ENCODE measurements around the gene RAP1GAP2.

The RAP1GAP2 gene

DNA sequence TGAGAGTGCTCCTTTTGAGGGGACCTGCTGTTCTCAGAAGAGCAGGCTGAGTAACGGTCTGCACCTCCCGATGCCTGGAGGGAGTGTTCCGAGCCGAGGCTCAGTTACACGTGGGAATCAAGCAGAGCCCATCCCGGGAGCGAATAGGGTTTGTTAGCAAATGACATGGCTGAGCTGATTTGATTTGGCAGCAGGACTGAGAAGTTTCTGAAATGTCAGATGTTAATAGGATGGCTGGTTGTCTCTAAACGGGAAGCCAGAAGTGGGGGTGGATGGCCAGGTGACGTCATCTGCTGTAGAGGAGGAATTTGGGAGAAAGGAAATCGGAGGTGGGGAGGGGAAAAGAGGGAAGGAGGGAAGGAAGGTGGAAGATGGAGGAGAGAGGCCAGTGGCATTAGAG, 128.0 kb downstream of the RAP1GAP2 start:
- no peaks in the 10 kb centered on the region for H4K20me1 ChIP-seq (ENCODE audit: insufficient read depth, low read length)
- no peak overlapping the region for H3K4me3 ChIP-seq (ENCODE audit: low read length)
- TF ChIP-seq EZH2phosphoT487 (IDR thresholded peaks at IDR 0.05; ENCODE audit: low read length) (no peak), EZH2 (optimal IDR thresholded peaks at IDR 0.05; ENCODE audit: low read depth, low read length) (no peak)
- TF ChIP-seq, protein P1, sequence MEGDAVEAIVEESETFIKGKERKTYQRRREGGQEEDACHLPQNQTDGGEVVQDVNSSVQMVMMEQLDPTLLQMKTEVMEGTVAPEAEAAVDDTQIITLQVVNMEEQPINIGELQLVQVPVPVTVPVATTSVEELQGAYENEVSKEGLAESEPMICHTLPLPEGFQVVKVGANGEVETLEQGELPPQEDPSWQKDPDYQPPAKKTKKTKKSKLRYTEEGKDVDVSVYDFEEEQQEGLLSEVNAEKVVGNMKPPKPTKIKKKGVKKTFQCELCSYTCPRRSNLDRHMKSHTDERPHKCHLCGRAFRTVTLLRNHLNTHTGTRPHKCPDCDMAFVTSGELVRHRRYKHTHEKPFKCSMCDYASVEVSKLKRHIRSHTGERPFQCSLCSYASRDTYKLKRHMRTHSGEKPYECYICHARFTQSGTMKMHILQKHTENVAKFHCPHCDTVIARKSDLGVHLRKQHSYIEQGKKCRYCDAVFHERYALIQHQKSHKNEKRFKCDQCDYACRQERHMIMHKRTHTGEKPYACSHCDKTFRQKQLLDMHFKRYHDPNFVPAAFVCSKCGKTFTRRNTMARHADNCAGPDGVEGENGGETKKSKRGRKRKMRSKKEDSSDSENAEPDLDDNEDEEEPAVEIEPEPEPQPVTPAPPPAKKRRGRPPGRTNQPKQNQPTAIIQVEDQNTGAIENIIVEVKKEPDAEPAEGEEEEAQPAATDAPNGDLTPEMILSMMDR (IDR thresholded peaks at IDR 0.05; ENCODE audit: low read length), result no peak
- no peak for DNase-seq
- H3F3A ChIP-seq (ENCODE audit: insufficient read depth, low read length), result no peaks in the 10 kb centered on the region
- no peak overlapping the region for H3K4me2 ChIP-seq (ENCODE audit: low read depth, low read length)
- H2AFZ ChIP-seq (ENCODE audit: low read length), result no peak overlapping the region
- H3K4me1 ChIP-seq (ENCODE audit: low read length), result no peaks in the 10 kb centered on the region
- no peak overlapping the region for H3K9ac ChIP-seq (ENCODE audit: low read length)
- H3K79me2 ChIP-seq (ENCODE audit: low read length), result no peaks in the 10 kb centered on the region
- no peaks in the 10 kb centered on the region for H3K36me3 ChIP-seq (replicated peaks; ENCODE audit: insufficient read depth, low read length)
- H3K27me3 ChIP-seq (replicated peaks; ENCODE audit: insufficient read depth, low read length), result peaks cover 71% of the 10 kb centered on the region
- H3K27ac ChIP-seq (ENCODE audit: low read length), result no peak overlapping the region
- no peaks in the 10 kb centered on the region for H3K9me2 ChIP-seq (replicated peaks; ENCODE audit: insufficient read depth, low read length)
- H3K9me3 ChIP-seq (replicated peaks; ENCODE audit: insufficient read depth, low read length), result no peaks in the 10 kb centered on the region

GRCh38 chr17:2925011-2925410, 128.8 kb downstream of the RAP1GAP2 start:
- Histone ChIP-seq H3K36me3 (replicated peaks; ENCODE audit: insufficient read depth, low read length) (no peaks in the 10 kb centered on the region), H3F3A (ENCODE audit: insufficient read depth, low read length) (no peaks in the 10 kb centered on the region), H3K4me1 (ENCODE audit: low read length) (no peaks in the 10 kb centered on the region), H2AFZ (ENCODE audit: low read length) (no peak overlapping the region), H4K20me1 (ENCODE audit: insufficient read depth, low read length) (no peaks in the 10 kb centered on the region), H3K27me3 (replicated peaks; ENCODE audit: insufficient read depth, low read length) (peaks cover 66% of the 10 kb centered on the region), H3K79me2 (ENCODE audit: low read length) (no peaks in the 10 kb centered on the region), H3K27ac (ENCODE audit: low read length) (no peak overlapping the region), H3K4me2 (ENCODE audit: low read depth, low read length) (no peak overlapping the region), H3K9me2 (replicated peaks; ENCODE audit: insufficient read depth, low read length) (no peaks in the 10 kb centered on the region), H3K4me3 (ENCODE audit: low read length) (no peak overlapping the region), H3K9ac (ENCODE audit: low read length) (no peak overlapping the region), H3K9me3 (replicated peaks; ENCODE audit: insufficient read depth, low read length) (no peaks in the 10 kb centered on the region)
- TF ChIP-seq, protein P1 (IDR thresholded peaks at IDR 0.05; ENCODE audit: low read length), result no peak
- TF ChIP-seq EZH2phosphoT487 (IDR thresholded peaks at IDR 0.05; ENCODE audit: low read length) (no peak), EZH2 (optimal IDR thresholded peaks at IDR 0.05; ENCODE audit: low read depth, low read length) (no peak)
- no peak for DNase-seq

- Histone ChIP-seq H3K4me3 (ENCODE audit: low read length) (no peak overlapping the region), H2AFZ (ENCODE audit: low read length) (no peak overlapping the region), H4K20me1 (ENCODE audit: insufficient read depth, low read length) (no peaks in the 10 kb centered on the region), H3F3A (ENCODE audit: insufficient read depth, low read length) (no peaks in the 10 kb centered on the region), H3K9me2 (replicated peaks; ENCODE audit: insufficient read depth, low read length) (no peaks in the 10 kb centered on the region), H3K4me1 (ENCODE audit: low read length) (no peaks in the 10 kb centered on the region), H3K9me3 (replicated peaks; ENCODE audit: insufficient read depth, low read length) (no peaks in the 10 kb centered on the region), H3K9ac (ENCODE audit: low read length) (no peak overlapping the region), H3K27me3 (replicated peaks; ENCODE audit: insufficient read depth, low read length) (peaks cover 55% of the 10 kb centered on the region), H3K36me3 (replicated peaks; ENCODE audit: insufficient read depth, low read length) (no peaks in the 10 kb centered on the region), H3K4me2 (ENCODE audit: low read depth, low read length) (no peak overlapping the region), H3K27ac (ENCODE audit: low read length) (no peak overlapping the region), H3K79me2 (ENCODE audit: low read length) (no peaks in the 10 kb centered on the region)
- DNase-seq, result no peak
- TF ChIP-seq EZH2phosphoT487 (IDR thresholded peaks at IDR 0.05; ENCODE audit: low read length) (no peak), EZH2 (optimal IDR thresholded peaks at IDR 0.05; ENCODE audit: low read depth, low read length) (no peak)
- TF ChIP-seq, protein P1 (IDR thresholded peaks at IDR 0.05; ENCODE audit: low read length), result no peak
These were observed 129.9 kb downstream of the RAP1GAP2 start for GRCh38 chr17:2926019-2926650.

Measured in MM.1S (cell line).